CD4-positive, alpha-beta T cell treated with Interleukin-6 for 4 hours (primary cell): ENCODE data around the gene UTP25.

Experiments
- DNase-seq: peaks from one replicate; pipeline ENCODE4 v3.0.0-alpha.2; 2020; ENCODE audit warnings: mixed read lengths

The UTP25 gene

DNA sequence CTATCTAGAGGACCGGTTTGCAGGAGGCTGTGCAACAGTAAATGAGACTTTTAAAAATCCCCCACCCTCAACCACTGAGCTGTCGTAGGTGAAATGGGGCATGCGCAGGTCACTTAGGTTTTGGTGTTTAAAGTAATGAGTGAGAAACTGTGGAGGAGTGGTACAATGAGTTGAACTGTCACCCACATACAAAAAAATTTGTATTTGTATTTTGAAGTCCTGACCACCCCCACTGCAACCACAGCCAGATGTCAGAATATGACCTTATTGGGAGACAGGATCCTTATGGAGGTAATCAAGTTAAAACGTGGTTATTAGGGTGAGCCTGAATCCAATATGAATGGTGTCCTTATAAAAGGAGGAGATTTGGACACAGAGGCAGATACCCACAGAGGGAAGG, 20.3 kb upstream of the UTP25 start:
- no peak for DNase-seq

GRCh38 chr1:209808059-209808581, 19.7 kb upstream of the UTP25 start:
- no peak for DNase-seq

DNA sequence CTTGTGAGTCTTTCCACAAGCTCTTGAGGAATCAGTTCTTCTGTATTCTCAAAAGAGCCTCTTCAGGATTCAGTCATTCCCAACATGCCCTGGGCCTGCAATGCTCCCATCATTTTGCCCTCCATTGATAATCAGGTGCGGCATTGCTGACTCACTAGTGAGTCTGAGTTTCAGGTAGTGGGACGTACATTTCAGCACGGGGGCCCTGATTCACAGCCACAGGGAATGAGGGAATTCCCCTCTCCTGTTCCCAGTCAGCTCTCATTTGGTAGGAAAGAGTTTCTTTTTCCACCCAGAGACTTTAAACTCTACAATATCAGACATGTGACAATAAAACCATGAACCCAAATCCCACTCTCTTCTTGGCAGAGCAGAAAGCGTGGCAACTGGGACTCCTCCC, 18.2 kb upstream of the UTP25 start:
- DNase-seq: no peak

DNA sequence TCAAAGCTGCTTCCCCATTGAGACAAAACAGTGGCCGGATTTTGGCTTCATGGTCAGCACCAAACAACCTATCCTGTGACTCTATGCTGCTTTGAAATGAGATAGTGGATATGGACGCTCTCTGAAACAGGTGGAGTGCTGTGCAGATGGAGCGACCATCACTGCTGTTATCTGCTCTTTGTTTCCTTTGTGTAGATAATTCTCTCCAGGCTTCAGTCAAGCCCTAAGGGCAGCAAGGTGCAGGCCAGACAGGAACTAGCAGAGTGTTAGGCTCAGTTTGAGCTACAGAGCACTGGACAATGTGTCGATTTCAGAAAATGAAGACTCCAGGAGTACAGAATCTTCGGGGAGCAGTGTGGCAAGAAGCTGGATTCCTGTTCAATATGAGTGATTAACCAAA, 17.0 kb upstream of the UTP25 start:
- DNase-seq: no peak

GRCh38 chr1:209813902-209814301, 13.9 kb upstream of the UTP25 start:
- no peak for DNase-seq

GRCh38 chr1:209815490-209815889, 12.3 kb upstream of the UTP25 start:
- DNase-seq: no peak

- DNase-seq: no peak
Measured at GRCh38 chr1:209815931-209816341, 11.8 kb upstream of the UTP25 start.

DNA sequence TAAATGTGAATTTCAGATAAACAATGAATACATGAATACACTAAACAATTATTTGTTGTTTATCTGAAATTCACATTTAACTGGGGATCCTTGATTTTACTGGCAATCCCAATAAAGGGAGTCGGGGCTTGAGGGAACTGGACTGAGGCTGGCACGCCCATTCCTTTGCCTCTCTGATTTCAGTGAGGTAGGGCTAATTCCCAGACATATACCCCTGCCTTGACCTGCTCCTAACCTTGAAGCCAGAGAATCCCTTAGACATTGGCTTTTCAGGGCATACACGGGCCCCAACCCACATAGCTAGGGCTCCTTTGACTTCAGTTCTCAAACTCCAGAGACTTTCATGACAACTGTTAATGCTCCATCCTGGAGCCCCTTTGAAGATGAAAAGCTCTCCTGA, 10.8 kb upstream of the UTP25 start:
- no peak for DNase-seq

GRCh38 chr1:209817691-209818090, 10.1 kb upstream of the UTP25 start:
- no peak for DNase-seq

DNA sequence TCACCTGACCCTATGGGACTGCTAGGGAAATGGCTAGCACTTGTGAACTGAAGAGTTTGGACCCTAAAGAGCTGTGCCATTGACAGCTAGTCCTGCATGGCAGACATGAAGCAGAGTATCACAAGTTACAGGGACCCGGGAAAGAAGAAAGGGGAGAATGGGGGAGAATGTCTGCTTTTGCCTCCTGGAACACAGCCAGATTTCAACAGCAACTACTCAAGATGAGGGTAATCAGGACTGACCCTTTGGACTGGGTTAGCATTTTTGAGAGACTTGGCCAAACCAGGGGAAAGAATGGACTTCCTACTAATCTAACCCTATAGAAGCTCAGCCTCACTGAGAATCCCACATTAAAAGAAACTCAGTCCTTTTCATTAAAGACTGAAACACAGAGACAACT, 8.7 kb upstream of the UTP25 start:
- no peak for DNase-seq

GRCh38 chr1:209820986-209821385, 6.8 kb upstream of the UTP25 start:
- DNase-seq: no peak

DNA sequence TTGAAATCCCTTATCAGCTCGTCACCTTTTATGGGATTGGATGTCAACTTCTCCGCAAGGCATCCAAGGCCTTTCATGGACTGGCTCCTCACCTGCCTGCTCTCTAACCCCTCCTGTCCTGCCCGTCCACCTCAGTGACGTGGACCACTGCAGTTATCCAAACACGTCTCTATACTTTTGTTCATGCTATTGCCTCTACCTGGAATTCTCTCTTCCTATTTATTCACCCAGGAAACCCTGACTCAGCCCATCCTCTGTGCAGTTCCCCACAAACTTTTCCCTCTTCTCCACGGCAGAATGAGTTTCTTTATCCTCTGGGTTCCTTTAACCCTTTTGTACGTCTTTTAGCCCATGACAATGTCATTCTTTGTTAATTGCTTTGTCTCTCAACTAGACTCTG, 5.1 kb upstream of the UTP25 start:
- no peak for DNase-seq

- DNase-seq: peak; percentile 27
Measured at GRCh38 chr1:209823143-209824041, 4.4 kb upstream of the UTP25 start.

GRCh38 chr1:209825591-209826434, 2.0 kb upstream of the UTP25 start:
- DNase-seq: no peak

GRCh38 chr1:209829716-209830115, 1.9 kb downstream of the UTP25 start:
- no peak for DNase-seq

- DNase-seq: no peak
Measured at GRCh38 chr1:209830722-209831121, 3.0 kb downstream of the UTP25 start.

DNA sequence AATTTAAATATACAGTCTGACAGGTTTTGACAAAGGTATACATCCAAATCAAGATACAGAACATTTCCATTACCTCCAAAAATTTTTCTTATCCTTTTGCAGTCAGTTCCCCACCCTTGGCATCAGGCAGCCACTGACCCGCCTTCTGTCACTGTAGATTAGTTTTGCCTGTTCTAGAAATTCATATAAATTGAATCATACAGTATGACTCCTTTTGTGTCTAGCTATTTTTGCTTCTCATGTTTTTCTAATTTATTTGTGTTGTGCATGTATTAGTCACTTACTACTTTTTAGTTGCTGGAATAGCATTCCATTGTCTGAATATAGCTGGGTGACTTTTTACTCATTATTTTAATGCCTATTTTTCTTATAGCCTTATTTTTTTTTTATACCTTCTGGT, 3.8 kb downstream of the UTP25 start:
- no peak for DNase-seq

GRCh38 chr1:209835782-209836298, 8.1 kb downstream of the UTP25 start:
- DNase-seq: no peak

DNA sequence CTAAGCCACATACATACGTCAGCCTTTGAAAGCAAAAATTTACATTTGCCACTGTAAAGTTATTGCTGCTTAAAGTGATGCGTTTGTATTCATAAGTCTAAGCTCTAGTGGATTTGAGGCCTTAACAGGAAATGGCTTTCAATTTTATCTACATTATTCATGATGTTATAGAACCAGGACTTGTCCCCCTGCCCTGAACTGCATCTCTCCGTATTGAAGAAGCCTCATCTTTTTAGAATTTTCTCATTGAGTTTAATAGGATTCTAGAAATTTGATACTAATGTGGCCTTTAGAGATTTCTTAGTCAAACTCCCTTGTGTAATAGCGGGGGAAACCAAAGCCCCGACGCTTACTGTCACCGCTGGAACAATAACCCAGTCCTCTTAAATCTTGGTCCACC, 9.9 kb downstream of the UTP25 start:
- no peak for DNase-seq

GRCh38 chr1:209838537-209838936, 10.8 kb downstream of the UTP25 start:
- no peak for DNase-seq

DNA sequence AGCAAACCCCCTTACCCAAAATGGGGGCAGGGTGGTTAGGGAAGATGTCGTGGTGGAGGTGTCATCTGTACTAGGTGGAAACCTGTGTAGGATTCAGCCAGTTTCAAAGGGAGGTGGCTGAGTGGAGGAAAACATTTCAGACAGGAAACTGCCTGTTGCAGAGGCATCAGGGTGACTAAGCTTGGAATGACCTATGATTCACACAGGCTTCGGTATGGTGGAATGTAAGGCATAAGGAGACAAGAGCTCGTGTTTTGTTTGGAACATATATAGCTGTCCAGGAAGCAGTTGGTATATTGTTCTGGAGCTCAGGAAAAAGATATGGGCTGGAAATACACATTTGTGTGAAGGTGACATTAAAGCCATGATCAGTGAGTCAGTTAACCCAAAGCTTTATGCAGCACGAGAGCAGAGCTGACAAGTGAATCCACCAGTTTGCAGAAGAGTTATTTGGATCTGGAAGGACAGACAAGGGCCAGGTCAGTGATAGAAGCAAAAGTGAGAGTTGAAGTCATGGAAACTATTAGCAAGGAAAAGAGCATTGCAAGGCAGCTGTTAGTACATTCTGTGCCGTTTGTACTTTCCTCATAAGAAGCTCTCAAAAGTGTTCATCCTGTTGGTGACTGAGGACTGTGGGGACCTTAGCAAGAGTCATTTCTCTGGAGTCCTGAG, 12.2 kb downstream of the UTP25 start:
- DNase-seq: no peak

GRCh38 chr1:209840611-209841010, 12.8 kb downstream of the UTP25 start:
- no peak for DNase-seq
